Esophagus muscularis mucosa (tissue), 4 donors: ENCODE results near the gene KCNA5. TPM values are rescaled to one million over a fixed set of nuclear protein-coding genes. Genes with fewer than 3 reads are reported as not detected.

Experiments used
- DNase-seq: peaks from one replicate; pipeline ENCODE4 v3.0.0-alpha.2; 2017; ENCODE audit errors: extremely low spot score
- H3K27ac ChIP-seq, 4 donors: fragments of 200-600 bp; sonication (generic); replicated peaks in 1 of 4; 1 replicate in 3 of 4; 2 replicates in 1 of 4; pipeline ENCODE4 v1.5.1; 2016 to 2019; ENCODE audit warnings: mild to moderate bottlenecking in 1 of 4
- H3K27me3 ChIP-seq, 4 donors: fragments of 200-600 bp; sonication (generic); one replicate each; pipeline versions ENCODE4 v1.5.1 to v1.6.0; 2016 to 2019
- H3K36me3 ChIP-seq, 4 donors: fragments of 200-600 bp; sonication (generic); one replicate each; pipeline ENCODE4 v1.5.1; 2016 to 2019
- H3K4me1 ChIP-seq, 4 donors: fragments of 200-600 bp; sonication (generic); one replicate each; pipeline ENCODE4 v1.5.1; 2016 to 2019
- H3K4me3 ChIP-seq, 4 donors: fragments of 200-600 bp; sonication (generic); 1 replicate in 2 of 4; 2 replicates in 2 of 4; pipeline ENCODE4 v1.5.1; 2016 to 2019; ENCODE audit warnings: mild to moderate bottlenecking in 4 of 4, moderate library complexity in 1 of 4
- H3K9me3 ChIP-seq, 4 donors: fragments of 200-600 bp; sonication (generic); 1 replicate in 3 of 4; 2 replicates in 1 of 4; pipeline ENCODE4 v1.5.1; 2016 to 2019
- CTCF ChIP-seq, 3 experiments: fragments of 200-600 bp in 2 of 3; fragments of 450-650 bp in 1 of 3; sonication (generic) in 2 of 3; IDR thresholded peaks; one replicate each; pipeline ENCODE4 v1.5.1; 2017 to 2019; ENCODE audit warnings: antibody characterized with exemption in 3 of 3, mild to moderate bottlenecking in 2 of 3, moderate library complexity in 1 of 3
- EP300 ChIP-seq: sonication (generic); formaldehyde crosslinking; IDR thresholded peaks from one replicate; pipeline ENCODE4 v1.6.1; 2017; ENCODE audit warnings: antibody characterized with exemption
- POLR2A ChIP-seq: fragments of 450-650 bp; IDR thresholded peaks from one replicate; pipeline ENCODE4 v1.6.1; 2017; ENCODE audit warnings: antibody characterized with exemption, moderate library complexity, mild to moderate bottlenecking, low read depth
- POLR2AphosphoS5 ChIP-seq, 2 donors: sonication (generic); formaldehyde crosslinking; IDR thresholded peaks; one replicate each; pipeline ENCODE4 v1.6.1; 2017; ENCODE audit warnings: antibody characterized with exemption in 2 of 2
- WGBS: methylation state at CpG from one replicate; pipeline ENCODE4 v1.1.5; 2018; 5-methylcytosine and 5-hydroxymethylcytosine counted together
- intact Hi-C: fragments of 100-400 bp; cut with DNase I; formaldehyde crosslinking; loops from one replicate; pipeline ENCODE4 v1.15.1; 2023
- total RNA-seq, 4 donors: library from RNA; depleted of rRNA; stranded (reverse); fragments of >200 nt; gene quantifications; one replicate each; pipeline versions ENCODE4 v1.1.0 to v1.2.1, GENCODE V29; 2016

KCNA5 gene
- total RNA-seq, 4 donors from 2014 or later = 1.2 to 5.9 (median 2.2) TPM

DNA sequence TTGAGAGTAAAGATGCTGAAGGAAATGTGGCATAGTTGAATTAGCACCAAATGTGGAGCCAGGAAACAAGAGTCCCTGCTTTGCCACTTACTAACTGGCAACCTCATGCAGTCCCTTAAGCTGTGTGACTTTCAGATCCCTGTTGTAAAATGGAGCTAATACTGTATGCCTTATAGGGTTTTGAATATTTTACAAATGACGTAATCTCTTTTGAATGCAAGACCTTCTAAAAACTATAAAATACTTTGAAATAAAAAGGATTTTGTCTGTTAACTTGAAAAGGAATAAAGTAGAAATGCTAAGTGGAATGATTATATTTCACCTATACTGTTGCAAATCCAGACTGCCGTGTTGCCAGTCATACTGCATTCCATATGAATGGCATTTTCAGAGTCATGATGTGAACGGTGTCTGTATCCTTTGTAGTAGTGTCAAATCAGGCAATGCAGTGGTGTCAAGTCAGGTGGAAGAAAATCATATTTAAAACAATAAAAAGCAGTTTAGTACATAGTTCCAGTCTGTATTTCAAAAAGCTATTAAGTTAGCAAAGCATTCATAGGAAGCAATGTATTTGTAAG is 21.3 kb downstream of the KCNA5 start:
- no peak overlapping the region for H3K4me3 ChIP-seq
- H3K27me3 ChIP-seq = no peaks in the 10 kb centered on the region
- DNase-seq = no peak
- H3K36me3 ChIP-seq = no peaks in the 10 kb centered on the region
- TF ChIP-seq CTCF (IDR thresholded peaks at IDR 0.05) = no peak
- no peaks in the 10 kb centered on the region for H3K9me3 ChIP-seq
- no peak overlapping the region for H3K27ac ChIP-seq
- 79% methylated on average over 3 of the region's 3 CpGs for WGBS
- peaks cover 12 to 24% (median 18%) of the 10 kb centered on the region in 4 donors for H3K4me1 ChIP-seq
- intact Hi-C loops = no loop called here

DNA sequence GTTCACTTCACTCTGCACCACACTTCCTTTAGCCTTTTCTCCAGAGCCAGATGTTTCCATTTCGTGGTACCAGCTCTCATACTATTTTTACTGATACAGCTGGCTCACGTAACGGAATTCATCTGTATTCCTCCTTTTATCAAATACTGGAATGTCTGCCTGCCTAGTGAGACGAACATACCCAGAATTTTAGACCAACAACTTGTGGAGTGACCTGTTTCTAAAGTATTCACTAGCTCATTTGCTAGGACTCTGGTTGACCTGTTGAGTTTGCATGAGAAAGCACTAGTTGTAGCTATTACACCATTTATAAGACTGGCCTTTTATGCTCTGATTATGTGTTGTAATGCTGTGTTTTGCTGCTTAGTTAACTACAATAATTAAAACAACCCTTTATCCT is 22.6 kb downstream of the KCNA5 start:
- no peaks in the 10 kb centered on the region for H3K36me3 ChIP-seq
- DNase-seq = no peak
- no peak overlapping the region for H3K27ac ChIP-seq
- no peaks in the 10 kb centered on the region for H3K9me3 ChIP-seq
- intact Hi-C loops = no loop called here
- no peak overlapping the region for H3K4me3 ChIP-seq
- WGBS = 58% methylated on average over 4 of the region's 4 CpGs
- TF ChIP-seq EP300 = no peak
- TF ChIP-seq POLR2AphosphoS5 (IDR thresholded peaks at IDR 0.05) = no peak
- TF ChIP-seq POLR2A = no peak
- no peak for TF ChIP-seq CTCF (IDR thresholded peaks at IDR 0.05)
- H3K27me3 ChIP-seq = no peaks in the 10 kb centered on the region
- peaks cover 1 to 14% (median 6%) of the 10 kb centered on the region in 4 donors for H3K4me1 ChIP-seq

DNA sequence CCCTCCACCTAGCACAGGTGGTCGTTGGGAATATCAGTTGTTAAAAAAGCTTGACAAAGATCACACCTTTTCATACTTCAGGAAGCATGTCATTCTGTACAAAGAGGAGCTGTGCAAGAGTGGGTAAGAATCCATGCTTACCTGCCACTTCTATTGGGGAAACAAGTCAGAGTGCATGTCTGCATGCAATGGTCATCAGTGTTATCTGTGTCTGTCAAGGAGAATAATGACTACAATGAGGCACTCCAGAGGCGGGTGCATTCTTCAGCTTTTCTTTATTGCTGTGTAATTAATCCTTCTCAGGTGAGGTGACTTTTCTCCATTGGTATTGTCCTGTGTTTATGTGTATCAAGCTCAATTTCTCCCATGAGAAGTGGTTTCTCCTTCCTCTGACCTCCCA is 24.4 kb downstream of the KCNA5 start:
- WGBS = 63% methylated on average over 2 of the region's 2 CpGs
- H3K4me3 ChIP-seq = no peak overlapping the region
- H3K9me3 ChIP-seq = no peaks in the 10 kb centered on the region
- no peaks in the 10 kb centered on the region for H3K36me3 ChIP-seq
- peaks cover 0 to 4% (median under 1%) of the 10 kb centered on the region in 4 donors for H3K4me1 ChIP-seq
- no peak overlapping the region for H3K27ac ChIP-seq
- no peak for TF ChIP-seq CTCF (IDR thresholded peaks at IDR 0.05)
- no peak for TF ChIP-seq POLR2A
- no peak for TF ChIP-seq EP300
- TF ChIP-seq POLR2AphosphoS5 (IDR thresholded peaks at IDR 0.05) = no peak
- intact Hi-C loops = no loop called here
- no peak for DNase-seq
- H3K27me3 ChIP-seq = no peaks in the 10 kb centered on the region

DNA sequence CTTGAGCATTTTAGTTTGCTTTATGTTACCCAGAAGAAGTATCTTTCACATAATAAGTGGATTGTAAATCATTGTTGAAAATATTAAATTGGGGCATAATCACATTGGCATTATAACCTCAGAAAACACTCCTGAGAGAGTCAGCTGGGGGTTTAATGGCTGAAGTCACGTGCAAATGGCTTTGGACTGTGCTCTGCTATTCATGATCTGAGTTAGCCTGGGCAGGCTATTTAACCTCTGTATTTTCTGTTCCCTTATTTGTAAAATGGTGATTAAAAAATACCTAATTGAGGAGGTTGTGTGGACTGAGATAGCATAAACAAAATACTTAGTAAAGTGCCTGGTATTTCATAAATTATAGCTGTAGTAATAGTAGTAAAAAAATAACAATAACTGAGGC is 24.9 kb downstream of the KCNA5 start:
- no peaks in the 10 kb centered on the region for H3K9me3 ChIP-seq
- intact Hi-C loops = no loop called here
- 85% methylated on average over 1 of the region's 1 CpG for WGBS
- TF ChIP-seq CTCF (IDR thresholded peaks at IDR 0.05) = no peak
- no peak for TF ChIP-seq POLR2AphosphoS5 (IDR thresholded peaks at IDR 0.05)
- TF ChIP-seq POLR2A = no peak
- TF ChIP-seq EP300 = no peak
- H3K27ac ChIP-seq = no peak overlapping the region
- no peaks in the 10 kb centered on the region for H3K27me3 ChIP-seq
- no peak for DNase-seq
- H3K4me1 ChIP-seq = no peaks in the 10 kb centered on the region
- H3K36me3 ChIP-seq = no peaks in the 10 kb centered on the region
- no peak overlapping the region for H3K4me3 ChIP-seq

DNA sequence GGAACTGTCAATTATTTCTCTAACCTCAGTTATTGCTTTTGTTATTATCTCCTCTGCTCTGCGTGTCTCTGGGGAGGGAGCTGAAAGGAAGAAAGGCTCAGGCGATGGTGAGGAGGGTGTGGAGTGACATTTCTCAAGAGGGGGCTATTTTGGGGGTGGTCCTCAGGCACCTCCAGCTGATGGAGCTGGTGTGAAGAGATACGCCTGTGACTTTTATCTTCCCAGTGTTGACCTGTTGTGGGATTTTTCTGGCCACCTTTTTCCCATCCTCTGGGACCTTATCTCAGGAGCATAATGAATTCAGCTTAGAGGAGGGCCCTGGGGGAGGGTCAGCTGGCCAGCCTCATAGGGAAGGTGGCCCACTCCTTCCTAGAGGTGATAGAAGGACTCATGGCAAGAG is 26.4 kb downstream of the KCNA5 start:
- Histone ChIP-seq H3K9me3 (no peaks in the 10 kb centered on the region), H3K27ac (no peak overlapping the region), H3K27me3 (no peaks in the 10 kb centered on the region), H3K4me1 (no peaks in the 10 kb centered on the region), H3K36me3 (no peaks in the 10 kb centered on the region), H3K4me3 (no peak overlapping the region)
- WGBS = 78% methylated on average over 3 of the region's 3 CpGs
- intact Hi-C loops = no loop called here
- TF ChIP-seq CTCF (IDR thresholded peaks at IDR 0.05) (no peak), POLR2A (no peak), POLR2AphosphoS5 (IDR thresholded peaks at IDR 0.05) (no peak), EP300 (no peak)
- no peak for DNase-seq
